PFSK-1 (cell line): ENCODE results near the gene OR2W1.

ENCODE experiments used
- FOXP2 ChIP-seq: optimal IDR thresholded peaks from 2 replicates; pipeline ENCODE3; 2011; ENCODE audit warnings: borderline replicate concordance, control low read depth, inconsistent platforms; ENCODE audit not compliant: insufficient read depth; ENCODE audit errors: extremely low read length, extremely low read depth
- POLR2AphosphoS5 ChIP-seq: IDR thresholded peaks from 2 replicates; pipeline ENCODE4 v1.6.1; 2012; ENCODE audit warnings: low read depth, mild to moderate bottlenecking, control low read depth, low read length, moderate library complexity
- REST ChIP-seq, 2 experiments: IDR thresholded peaks; 2 replicates each; pipeline versions ENCODE4 v1.6.1 to v1.8.0; 2011 to 2012; ENCODE audit warnings: low read depth in 2 of 2, low read length in 2 of 2, control low read depth in 1 of 2, inconsistent platforms in 1 of 2, mild to moderate bottlenecking in 1 of 2, moderate library complexity in 1 of 2; ENCODE audit not compliant: insufficient read depth in 1 of 2
- SIN3A ChIP-seq: IDR thresholded peaks from 2 replicates; pipeline ENCODE4 v1.6.1; 2012; ENCODE audit warnings: mild to moderate bottlenecking, low read length, moderate library complexity, borderline replicate concordance; ENCODE audit not compliant: insufficient read depth
- TAF1 ChIP-seq: IDR thresholded peaks from 2 replicates; pipeline ENCODE4 v1.6.1; 2012; ENCODE audit warnings: low read length, control low read depth, borderline replicate concordance; ENCODE audit not compliant: insufficient read depth

OR2W1 gene

DNA sequence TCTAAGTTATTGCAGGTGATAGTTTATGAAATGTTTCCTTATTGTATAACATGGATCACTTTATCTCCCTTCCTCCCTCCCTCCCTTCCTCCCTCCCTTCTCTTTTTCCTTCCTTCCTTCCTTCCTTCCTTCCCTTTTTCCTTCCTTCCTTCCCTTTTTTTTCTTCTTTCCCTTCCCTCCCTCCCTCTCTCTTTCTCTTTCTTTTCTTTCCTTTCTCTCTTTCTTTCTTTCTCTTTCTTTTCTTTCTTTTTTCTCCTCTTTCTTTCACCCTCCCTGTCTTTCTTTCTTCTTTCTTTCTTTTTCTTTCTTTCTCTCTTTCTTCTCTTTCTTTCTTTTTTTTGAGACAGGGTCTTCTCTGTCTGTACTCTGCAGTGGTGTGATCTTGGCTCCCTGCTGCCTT lies 36.3 kb upstream of the OR2W1 start:
- TF ChIP-seq POLR2AphosphoS5 = no peak
- TF ChIP-seq SIN3A = no peak
- no peak for TF ChIP-seq TAF1
- no peak for TF ChIP-seq REST (IDR thresholded peaks at IDR 0.05; ENCODE audit: insufficient read depth in 1 of 2, low read depth in 2 of 2, low read length in 2 of 2)
- no peak for TF ChIP-seq FOXP2

DNA sequence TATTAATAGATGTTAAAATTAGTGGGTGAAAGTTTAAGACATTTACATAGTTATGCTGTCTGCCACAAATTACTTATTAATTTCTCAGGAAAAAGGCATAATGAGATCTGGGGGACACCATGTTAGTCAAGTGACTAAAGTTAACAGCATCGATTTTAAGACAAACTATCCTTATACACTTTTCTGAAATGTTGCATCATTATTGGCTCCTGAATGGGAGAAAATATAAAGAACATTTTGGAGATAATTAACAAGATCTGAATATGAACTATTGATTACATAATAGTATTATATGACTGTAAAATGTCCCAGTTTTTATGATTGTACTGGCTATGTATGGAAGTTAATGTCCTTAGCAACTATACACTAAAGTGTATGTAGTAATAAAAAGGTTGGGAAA lies 34.2 kb upstream of the OR2W1 start:
- no peak for TF ChIP-seq POLR2AphosphoS5
- no peak for TF ChIP-seq TAF1
- no peak for TF ChIP-seq SIN3A
- TF ChIP-seq FOXP2 = no peak
- no peak for TF ChIP-seq REST (IDR thresholded peaks at IDR 0.05; ENCODE audit: insufficient read depth in 1 of 2, low read depth in 2 of 2, low read length in 2 of 2)

DNA sequence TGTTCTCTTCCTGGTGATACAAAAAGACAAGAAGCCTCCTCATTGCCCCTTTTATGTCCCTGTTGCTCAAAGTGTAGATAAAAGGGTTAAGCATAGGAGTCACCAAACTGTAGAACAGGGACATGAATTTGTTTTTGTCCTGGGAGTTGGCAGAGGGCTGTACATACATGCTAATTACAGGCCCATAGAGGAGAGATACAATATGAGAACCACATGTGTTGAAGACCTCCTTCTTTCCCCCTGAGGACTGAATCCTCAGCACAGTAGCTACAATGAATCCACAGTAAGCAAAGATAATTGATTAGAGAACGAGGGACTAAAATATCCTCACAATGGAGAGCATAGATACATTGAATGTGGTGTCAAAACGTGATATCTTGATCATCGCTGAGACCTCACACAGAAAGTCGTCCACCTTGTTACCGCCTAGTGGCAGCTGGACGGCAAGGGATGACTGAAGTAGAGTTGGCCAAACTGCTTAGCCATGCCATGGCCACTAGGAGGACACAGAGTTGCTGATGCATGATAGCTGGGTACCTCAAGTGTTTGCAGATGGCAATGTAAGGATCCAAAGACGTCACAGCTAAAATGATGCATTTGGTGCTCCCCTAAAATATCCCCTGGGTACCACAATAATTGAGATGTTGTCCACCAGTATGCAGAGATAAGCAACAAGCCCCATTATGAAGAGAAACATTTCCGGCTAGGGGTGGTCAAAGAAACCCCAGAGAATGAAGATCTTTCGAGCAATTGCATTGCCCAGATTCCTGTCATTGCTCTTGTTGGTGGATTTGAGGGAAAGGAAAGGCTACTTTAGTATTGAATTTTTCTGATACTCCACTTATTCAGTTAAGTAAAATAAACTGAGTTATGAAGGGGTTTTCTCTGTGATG lies 27.1 kb upstream of the OR2W1 start:
- no peak for TF ChIP-seq TAF1
- no peak for TF ChIP-seq POLR2AphosphoS5
- TF ChIP-seq SIN3A = no peak
- no peak for TF ChIP-seq REST (IDR thresholded peaks at IDR 0.05; ENCODE audit: insufficient read depth in 1 of 2, low read depth in 2 of 2, low read length in 2 of 2)

DNA sequence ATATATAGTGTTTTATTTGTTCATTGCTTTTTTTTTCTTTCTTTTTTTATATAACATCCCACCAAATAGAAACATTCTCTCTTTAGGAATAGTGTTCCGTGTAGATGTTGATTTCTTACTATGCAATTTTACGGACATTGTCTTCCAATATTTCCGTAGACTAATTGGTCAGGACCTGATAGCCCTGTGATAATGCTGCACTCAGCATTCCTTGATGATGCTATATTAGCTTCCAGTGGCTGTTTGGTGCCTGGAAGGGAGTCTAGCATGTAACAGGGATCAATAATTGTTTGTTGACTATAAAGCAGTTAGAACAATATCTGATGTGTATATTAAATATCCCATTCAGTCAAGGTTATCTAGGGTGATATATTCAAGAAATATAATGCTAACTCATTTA lies 6.7 kb upstream of the OR2W1 start:
- TF ChIP-seq REST (IDR thresholded peaks at IDR 0.05; ENCODE audit: insufficient read depth in 1 of 2, low read depth in 2 of 2, low read length in 2 of 2) (no peak), SIN3A (no peak), FOXP2 (no peak), POLR2AphosphoS5 (no peak), TAF1 (no peak)

DNA sequence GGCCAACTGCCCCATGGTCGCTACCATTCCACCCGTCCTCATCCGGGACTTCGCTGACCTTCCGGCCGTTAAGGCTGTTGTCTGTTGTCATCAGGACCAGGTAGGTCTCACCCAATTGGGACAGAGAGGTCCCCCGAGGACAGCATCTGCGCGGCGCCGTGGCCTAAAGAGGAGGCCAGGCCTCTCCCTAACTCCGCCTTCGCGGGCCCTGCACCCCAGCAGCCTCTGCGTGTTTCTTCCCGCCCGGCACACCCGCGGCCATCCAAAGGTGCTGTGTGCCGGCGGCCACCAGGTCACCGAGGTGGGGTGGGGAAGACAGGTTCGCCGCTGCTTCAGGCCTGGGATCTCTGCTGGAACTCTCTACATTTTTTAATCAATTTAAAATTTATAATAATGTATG lies 9.0 kb downstream of the OR2W1 start:
- no peak for TF ChIP-seq POLR2AphosphoS5
